Measurements from ENCODE around the gene BTBD19.

DNA sequence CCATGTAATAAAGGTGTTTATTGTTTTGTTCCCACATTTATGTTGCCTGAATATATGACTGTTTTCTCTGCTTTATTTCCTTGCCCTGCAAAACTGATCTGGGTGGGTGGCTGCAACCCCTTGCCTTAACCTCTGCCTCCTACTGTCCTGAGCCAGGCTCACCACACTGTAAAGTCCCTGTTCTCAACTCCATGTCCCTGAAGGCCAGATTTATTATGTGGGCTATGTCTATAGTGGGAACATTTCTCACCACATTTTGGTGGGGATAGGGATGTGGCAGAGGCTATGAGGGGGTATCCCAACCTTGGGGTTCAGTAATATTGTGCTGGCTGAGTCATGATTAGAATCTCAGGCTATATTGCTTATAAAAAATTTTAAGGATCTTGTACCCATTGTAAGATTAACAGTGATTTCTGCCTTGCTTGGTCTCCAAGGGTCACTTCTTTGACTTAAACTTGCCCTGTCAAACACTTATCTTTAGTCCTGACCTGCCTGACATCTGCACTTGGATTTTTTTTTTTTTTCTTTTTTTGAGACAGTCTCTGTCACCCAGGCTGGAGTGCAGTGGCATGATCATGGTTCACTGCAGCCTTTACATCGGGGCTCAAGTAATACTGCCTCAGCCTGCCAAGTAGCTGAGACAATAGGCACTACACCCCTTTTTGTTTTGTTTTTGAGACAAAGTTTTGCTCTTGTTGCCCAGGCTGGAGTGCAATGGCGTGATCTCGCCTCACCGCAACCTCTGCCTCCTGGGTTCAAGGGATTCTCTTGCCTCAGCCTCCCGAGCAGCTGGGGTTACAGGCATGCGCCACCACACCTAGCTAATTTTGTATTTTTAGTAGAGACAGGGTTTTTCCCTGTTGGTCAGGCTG, 29.4 kb upstream of the BTBD19 start:
- TF ChIP-seq, protein P1, sequence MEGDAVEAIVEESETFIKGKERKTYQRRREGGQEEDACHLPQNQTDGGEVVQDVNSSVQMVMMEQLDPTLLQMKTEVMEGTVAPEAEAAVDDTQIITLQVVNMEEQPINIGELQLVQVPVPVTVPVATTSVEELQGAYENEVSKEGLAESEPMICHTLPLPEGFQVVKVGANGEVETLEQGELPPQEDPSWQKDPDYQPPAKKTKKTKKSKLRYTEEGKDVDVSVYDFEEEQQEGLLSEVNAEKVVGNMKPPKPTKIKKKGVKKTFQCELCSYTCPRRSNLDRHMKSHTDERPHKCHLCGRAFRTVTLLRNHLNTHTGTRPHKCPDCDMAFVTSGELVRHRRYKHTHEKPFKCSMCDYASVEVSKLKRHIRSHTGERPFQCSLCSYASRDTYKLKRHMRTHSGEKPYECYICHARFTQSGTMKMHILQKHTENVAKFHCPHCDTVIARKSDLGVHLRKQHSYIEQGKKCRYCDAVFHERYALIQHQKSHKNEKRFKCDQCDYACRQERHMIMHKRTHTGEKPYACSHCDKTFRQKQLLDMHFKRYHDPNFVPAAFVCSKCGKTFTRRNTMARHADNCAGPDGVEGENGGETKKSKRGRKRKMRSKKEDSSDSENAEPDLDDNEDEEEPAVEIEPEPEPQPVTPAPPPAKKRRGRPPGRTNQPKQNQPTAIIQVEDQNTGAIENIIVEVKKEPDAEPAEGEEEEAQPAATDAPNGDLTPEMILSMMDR (conservative IDR thresholded peaks at IDR 0.05 in 1 of 2, IDR thresholded peaks at IDR 0.05 in 1 of 2; ENCODE audit: low read depth in 1 of 2, low read length in 2 of 2), result no peak
- no peak for TF ChIP-seq EZH2 (IDR thresholded peaks at IDR 0.05; ENCODE audit: low read length, missing control alignments)

Data from fibroblast of lung (primary cell).